ENCODE results near the gene UEVLD.

GRCh38 chr11:18580113-18580766, 8.3 kb downstream of the UEVLD start:
- TF ChIP-seq CTCF (IDR thresholded peaks at IDR 0.05) (no peak), POLR2A (IDR thresholded peaks at IDR 0.05) (no peak)
